IMR-90 (cell line): Measurements from ENCODE around the gene REC114. TPM values are rescaled to one million over a fixed set of nuclear protein-coding genes. Genes with fewer than 3 reads are reported as not detected.

Experiments used
- ATAC-seq: fragments of 200-7000 bp; cut with Tn5 transposase; 2 replicates; pipeline ENCODE4 v1.9.1; 2020; ENCODE audit warnings: low read depth, mild to moderate bottlenecking, moderate library complexity
- BruUV-seq: library from RNA; stranded (reverse); fragments of 400-500 nt; replicated peaks from 2 replicates; lab custom pipeline; 2021; lab: Mats Ljungman, UMichigan
- CTCF ChIA-PET: fragments of 300-600 bp; formaldehyde crosslinking; extraction: SDS; loops from one replicate; lab custom pipeline; 2021; ENCODE audit warnings: antibody characterized with exemption; lab: Yijun Ruan, JAX
- POLR2A ChIA-PET: fragments of 300-600 bp; sonication (Branson Sonifier 250); formaldehyde crosslinking; loops from one replicate; lab custom pipeline; 2022; ENCODE audit warnings: antibody characterized with exemption; ENCODE audit not compliant: unreplicated experiment; lab: Charles Lee
- DNase-seq: peaks from one replicate; pipeline ENCODE4 v3.0.0; 2013
- H2AFZ ChIP-seq: replicated peaks from 2 replicates; pipeline ENCODE3; 2013; ENCODE audit warnings: low read length, mild to moderate bottlenecking; ENCODE audit not compliant: poor library complexity
- H2AK5ac ChIP-seq: 2 replicates; pipeline ENCODE4 v1.6.1; 2013; ENCODE audit warnings: low read depth, low read length, inconsistent platforms
- H2AK9ac ChIP-seq: replicated peaks from 2 replicates; pipeline ENCODE3; 2013; ENCODE audit warnings: mild to moderate bottlenecking, low read depth, low read length, moderate library complexity; ENCODE audit not compliant: poor library complexity
- H2BK120ac ChIP-seq: 2 replicates; pipeline ENCODE4 v1.6.1; 2013; ENCODE audit warnings: low read depth, low read length, inconsistent platforms
- H2BK15ac ChIP-seq: 3 replicates; pipeline ENCODE4 v1.6.1; 2013; ENCODE audit warnings: low read depth, low read length, inconsistent platforms
- H2BK20ac ChIP-seq: 2 replicates; pipeline ENCODE4 v1.6.1; 2013; ENCODE audit warnings: low read depth, mild to moderate bottlenecking, inconsistent platforms, low read length, moderate library complexity
- H2BK5ac ChIP-seq: 2 replicates; pipeline ENCODE4 v1.6.1; 2013; ENCODE audit warnings: mild to moderate bottlenecking, low read depth, low read length, inconsistent platforms; ENCODE audit not compliant: poor library complexity, severe bottlenecking
- H3K14ac ChIP-seq: replicated peaks from 2 replicates; pipeline ENCODE4 v1.6.1; 2013; ENCODE audit warnings: low read depth, low read length, inconsistent platforms
- H3K18ac ChIP-seq: 2 replicates; pipeline ENCODE4 v1.6.1; 2013; ENCODE audit warnings: low read depth, low read length, control low read depth
- H3K23ac ChIP-seq: 2 replicates; pipeline ENCODE4 v1.6.1; 2013; ENCODE audit warnings: low read depth, low read length, inconsistent platforms
- H3K27ac ChIP-seq: 2 replicates; pipeline ENCODE4 v1.5.1; 2013; ENCODE audit warnings: mild to moderate bottlenecking, control low read depth, low read length; ENCODE audit not compliant: insufficient read depth
- H3K27me3 ChIP-seq: 2 replicates; pipeline ENCODE4 v1.6.1; 2013; ENCODE audit warnings: low read length; ENCODE audit not compliant: control insufficient read depth, insufficient read depth
- H3K36me3 ChIP-seq: 2 replicates; pipeline ENCODE4 v1.6.1; 2013; ENCODE audit warnings: low read length, mixed read lengths; ENCODE audit not compliant: control insufficient read depth, insufficient read depth
- H3K4ac ChIP-seq: 2 replicates; pipeline ENCODE4 v1.6.1; 2013; ENCODE audit warnings: low read depth, low read length, inconsistent platforms
- H3K4me1 ChIP-seq: 2 replicates; pipeline ENCODE4 v1.6.1; 2013; ENCODE audit warnings: low read length, mixed read lengths; ENCODE audit not compliant: control insufficient read depth, insufficient read depth
- H3K4me2 ChIP-seq: 2 replicates; pipeline ENCODE4 v1.6.1; 2013; ENCODE audit warnings: low read depth, mild to moderate bottlenecking, control low read depth, low read length, moderate library complexity
- H3K4me3 ChIP-seq: 2 replicates; pipeline ENCODE4 v1.5.1; 2013; ENCODE audit warnings: low read depth, mild to moderate bottlenecking, control low read depth, low read length, moderate library complexity; ENCODE audit not compliant: insufficient read depth
- H3K56ac ChIP-seq: 2 replicates; pipeline ENCODE4 v1.6.1; 2013; ENCODE audit warnings: low read length, inconsistent platforms; ENCODE audit not compliant: insufficient read depth; ENCODE audit errors: extremely low read depth
- H3K79me1 ChIP-seq, 2 experiments: 2 replicates each; pipeline ENCODE4 v1.6.1; 2013; ENCODE audit warnings: low read length in 2 of 2, inconsistent platforms in 1 of 2, low read depth in 1 of 2
- H3K9ac ChIP-seq: 2 replicates; pipeline ENCODE4 v1.6.1; 2013; ENCODE audit warnings: low read depth, low read length, control low read depth
- H3K9me1 ChIP-seq: 2 replicates; pipeline ENCODE4 v1.6.1; 2013; ENCODE audit warnings: low read length, inconsistent platforms; ENCODE audit not compliant: insufficient read depth
- H3K9me3 ChIP-seq: 2 replicates; pipeline ENCODE4 v1.6.1; 2013; ENCODE audit warnings: low read length; ENCODE audit not compliant: control insufficient read depth, insufficient read depth
- H4K20me1 ChIP-seq: 2 replicates; pipeline ENCODE4 v1.6.1; 2013; ENCODE audit warnings: low read length, inconsistent platforms; ENCODE audit not compliant: insufficient read depth
- H4K5ac ChIP-seq: 2 replicates; pipeline ENCODE4 v1.6.1; 2013; ENCODE audit warnings: mild to moderate bottlenecking, low read depth, low read length, control low read depth
- H4K8ac ChIP-seq, 2 experiments: 2 replicates each; pipeline ENCODE4 v1.6.1; 2013; ENCODE audit warnings: low read depth in 2 of 2, low read length in 2 of 2, control low read depth in 1 of 2, inconsistent platforms in 1 of 2
- H4K91ac ChIP-seq: 2 replicates; pipeline ENCODE4 v1.6.1; 2013; ENCODE audit warnings: low read depth, low read length, inconsistent platforms; ENCODE audit not compliant: insufficient read depth
- BHLHE40 ChIP-seq: fragments of 150-350 bp; IDR thresholded peaks from 2 replicates; pipeline ENCODE4 v1.6.1; 2016; ENCODE audit warnings: mild to moderate bottlenecking, low read depth, low read length
- CEBPB ChIP-seq: IDR thresholded peaks from 2 replicates; pipeline ENCODE4 v1.6.1; 2012; ENCODE audit warnings: low read depth, low read length, improper control_type of control experiment
- CHD1 ChIP-seq: IDR thresholded peaks from 2 replicates; pipeline ENCODE4 v1.6.1; 2012; ENCODE audit warnings: low read depth, low read length, improper control_type of control experiment
- CTCF ChIP-seq: conservative IDR thresholded peaks from 2 replicates; pipeline ENCODE4 v1.5.1; 2012; ENCODE audit warnings: mild to moderate bottlenecking, low read depth, low read length, improper control_type of control experiment
- ELK1 ChIP-seq: fragments of 150-350 bp; IDR thresholded peaks from 2 replicates; pipeline ENCODE4 v1.6.1; 2016; ENCODE audit warnings: low read depth, mild to moderate bottlenecking, low read length, moderate library complexity, borderline replicate concordance
- FOS ChIP-seq: fragments of 150-350 bp; IDR thresholded peaks from 2 replicates; pipeline ENCODE4 v1.6.1; 2016; ENCODE audit warnings: low read depth, low read length
- MXI1 ChIP-seq: IDR thresholded peaks from 2 replicates; pipeline ENCODE4 v1.6.1; 2012; ENCODE audit warnings: low read depth, mild to moderate bottlenecking, low read length, moderate library complexity, borderline replicate concordance
- NFE2L2 ChIP-seq: fragments of 150-350 bp; IDR thresholded peaks from 2 replicates; pipeline ENCODE4 v1.6.1; 2016; ENCODE audit warnings: low read depth, mild to moderate bottlenecking, low read length
- POLR2A ChIP-seq: IDR thresholded peaks from 2 replicates; pipeline ENCODE4 v1.6.1; 2012; ENCODE audit warnings: mild to moderate bottlenecking, low read depth, low read length
- RAD21 ChIP-seq: IDR thresholded peaks from 2 replicates; pipeline ENCODE4 v1.6.1; 2012; ENCODE audit warnings: low read length, improper control_type of control experiment
- RCOR1 ChIP-seq: IDR thresholded peaks from 2 replicates; pipeline ENCODE4 v1.6.1; 2012; ENCODE audit warnings: mild to moderate bottlenecking, low read length, improper control_type of control experiment; ENCODE audit not compliant: insufficient replicate concordance
- RFX5 ChIP-seq: IDR thresholded peaks from 2 replicates; pipeline ENCODE4 v1.8.0; 2012; ENCODE audit warnings: low read depth, mild to moderate bottlenecking, low read length, moderate library complexity
- SMC3 ChIP-seq: fragments of 150-350 bp; IDR thresholded peaks from 2 replicates; pipeline ENCODE4 v1.6.1; 2016; ENCODE audit warnings: low read depth, mild to moderate bottlenecking, antibody characterized with exemption, low read length, moderate library complexity
- USF2 ChIP-seq: fragments of 150-350 bp; IDR thresholded peaks from 2 replicates; pipeline ENCODE4 v1.6.1; 2017; ENCODE audit warnings: mild to moderate bottlenecking, antibody characterized with exemption, low read length, low read depth
- WGBS, 2 experiments: methylation state at CpG; one replicate each; pipeline versions ENCODE4 v1.1.5 to v1.1.7; 2013; ENCODE audit warnings: missing lambda C conversion rate in 2 of 2; ENCODE audit not compliant: insufficient read length in 1 of 2; ENCODE audit errors: extremely low coverage in 2 of 2; 5-methylcytosine and 5-hydroxymethylcytosine counted together
- dilution Hi-C: fragments of 300-500 bp; cut with HindIII; formaldehyde crosslinking; loops from one replicate; pipeline ENCODE4 v1.14.3; 2018; ENCODE audit warnings: low sequenced_read_pairs; ENCODE audit not compliant: unreplicated experiment
- in situ Hi-C: fragments of 300-500 bp; cut with MboI; formaldehyde crosslinking; loops from 3 replicates; pipeline ENCODE4 v1.14.3; 2019; ENCODE audit warnings: low sequenced_read_pairs, inconsistent platforms, mixed read lengths
- intact Hi-C: fragments of 100-400 bp; cut with micrococcal nuclease; formaldehyde crosslinking; loops from 2 replicates; pipeline ENCODE4 v1.10.0; 2022
- polyA plus RNA-seq, 3 experiments: library from polyadenylated mRNA; depleted of rRNA; stranded (reverse); fragments of >200 nt; gene quantifications; 2 replicates each; pipeline ENCODE4 v1.2.3, GENCODE V29; 2012; ENCODE audit warnings: low replicate concordance in 1 of 3
- total RNA-seq: library from RNA; depleted of rRNA; stranded (reverse); fragments of >200 nt; gene quantifications from 2 replicates; pipeline ENCODE4 v1.2.3, GENCODE V29; 2012

REC114 gene
- total and polyA plus RNA-seq, 2 of the 4 experiments (the other 2 are of a cell fraction): not detected

- intact Hi-C loops: no loop called here
Measured at GRCh38 chr15:73602992-73603391, 160.0 kb downstream of the REC114 start.

More at GRCh38 chr15:73602992-73603391, 160.0 kb downstream of the REC114 start:
- peaks cover 36% of the 10 kb centered on the region for H3K9me1 ChIP-seq
- no peak overlapping the region for H3K4me2 ChIP-seq
- no peak overlapping the region for H3K27ac ChIP-seq
- ChIA-PET POLR2A (no interaction called here), CTCF (interaction anchor here (0.9 kb wide), 1 partner anchor 33 kb away, joined by 3 read pairs; no protein-coding TSS in a partner anchor)
- DNase-seq (no peak), ATAC-seq (no peak)
- no peaks in the 10 kb centered on the region for H3K27me3 ChIP-seq
- H3K9ac ChIP-seq: no peak overlapping the region
- no peak overlapping the region for H2AK5ac ChIP-seq
- no peak overlapping the region; the same call in 1 of the 2 replicates for H3K23ac ChIP-seq
- H4K5ac ChIP-seq: no peak overlapping the region
- H3K36me3 ChIP-seq: no peaks in the 10 kb centered on the region; the same call in 1 of the 2 replicates
- H3K4ac ChIP-seq: no peak overlapping the region
- no peak overlapping the region for H3K18ac ChIP-seq
- H2AFZ ChIP-seq: no peak overlapping the region
- dilution Hi-C loops (no loop called here), in situ Hi-C loops (no loop called here)
- H3K4me1 ChIP-seq: peaks cover 36% of the 10 kb centered on the region
- H3K4me3 ChIP-seq: no peak overlapping the region
- no peak overlapping the region for H2AK9ac ChIP-seq
- no peak overlapping the region for H3K14ac ChIP-seq
- H3K79me1 ChIP-seq: peaks cover 18 to 91% of the 10 kb centered on the region in 2 experiments
- no peak overlapping the region for H2BK20ac ChIP-seq
- peaks cover 92% of the 10 kb centered on the region for H4K20me1 ChIP-seq
- no peak overlapping the region for H4K91ac ChIP-seq
- no peaks in the 10 kb centered on the region for H3K9me3 ChIP-seq
- H2BK15ac ChIP-seq: no peak overlapping the region
- H2BK5ac ChIP-seq: no peak overlapping the region
- WGBS, 2 experiments: no CpG with 5 or more reads among the region's 2 CpGs
- H3K56ac ChIP-seq: no peak overlapping the region
- H2BK120ac ChIP-seq: no peak overlapping the region
- no peak for TF ChIP-seq CHD1
- no peak for TF ChIP-seq POLR2A
- no peak for TF ChIP-seq NFE2L2
- no peak for TF ChIP-seq RFX5
- TF ChIP-seq CTCF: no peak
- no peak for TF ChIP-seq ELK1
- no peak for TF ChIP-seq CEBPB
- no peak for TF ChIP-seq RCOR1
- TF ChIP-seq RAD21: no peak
- TF ChIP-seq BHLHE40: no peak
- TF ChIP-seq USF2: no peak
- TF ChIP-seq FOS: no peak
- TF ChIP-seq MXI1: no peak
- TF ChIP-seq SMC3: no peak
- H4K8ac ChIP-seq: no peak overlapping the region
- no TSS peak for BruUV-seq
